Mammary epithelial cell (primary cell): Measurements from ENCODE around the gene ZBED5.

Experiments
- CTCF ChIP-seq, 2 donors: IDR thresholded peaks in 1 of 2; conservative IDR thresholded peaks in 1 of 2; 2 replicates each; pipeline ENCODE4 v1.5.1; 2011 to 2012; ENCODE audit warnings: inconsistent platforms in 2 of 2, low read length in 2 of 2, mild to moderate bottlenecking in 2 of 2, control low read depth in 1 of 2, low read depth in 1 of 2; ENCODE audit not compliant: insufficient read depth in 1 of 2; ENCODE audit errors: extremely low read depth in 1 of 2
- EZH2 ChIP-seq: IDR thresholded peaks from 2 replicates; pipeline ENCODE4 v1.6.1; 2012; ENCODE audit warnings: low read length, inconsistent platforms, borderline replicate concordance

DNA sequence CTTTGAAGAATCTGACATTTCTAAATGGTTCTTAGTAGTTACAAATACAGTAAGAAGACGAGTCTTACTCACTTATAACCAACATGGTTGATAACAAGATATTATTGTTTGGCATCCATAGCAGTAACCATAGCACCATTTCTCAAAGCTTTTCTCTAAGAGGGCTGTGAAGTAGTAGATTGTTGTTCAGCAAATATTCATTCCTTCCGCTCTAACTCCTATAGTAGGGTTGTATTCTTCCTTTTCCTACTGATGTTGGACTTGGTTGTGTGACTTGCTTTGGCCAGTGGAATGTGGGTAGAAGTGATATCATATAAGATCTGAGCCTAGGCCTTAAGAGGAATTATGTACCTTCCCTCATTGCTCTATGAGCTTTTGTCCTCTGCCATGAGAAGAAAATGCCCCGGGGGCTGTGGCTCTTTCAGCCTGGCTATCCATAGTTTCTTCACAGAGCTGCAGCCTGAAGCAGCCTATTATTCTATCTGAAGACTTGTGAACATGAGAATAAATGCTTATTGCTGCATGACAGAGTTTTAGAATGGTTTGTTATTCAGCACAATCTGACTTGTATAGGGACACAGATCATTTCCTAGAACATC lies 28.9 kb upstream of the ZBED5 start:
- no peak for TF ChIP-seq CTCF (conservative IDR thresholded peaks at IDR 0.05 in 1 of 2, IDR thresholded peaks at IDR 0.05 in 1 of 2; ENCODE audit: extremely low read depth in 1 of 2, insufficient read depth in 1 of 2, low read depth in 1 of 2, low read length in 2 of 2)
- TF ChIP-seq EZH2, result no peak
